HG03520 (cell line): ENCODE data around the gene SEH1L.
"Not testable (repeated sequence)": the region's sequence is repeated elsewhere in the genome, so short reads cannot be mapped to it uniquely, and the experiment has no call there.

ENCODE experiments used
- ATAC-seq: cut with Tn5 transposase; IDR thresholded peaks from one replicate; pipeline ENCODE4 v1.9.1; 2021; ENCODE audit warnings: mild to moderate bottlenecking, moderate library complexity; ENCODE audit not compliant: unreplicated experiment

Gene SEH1L

DNA sequence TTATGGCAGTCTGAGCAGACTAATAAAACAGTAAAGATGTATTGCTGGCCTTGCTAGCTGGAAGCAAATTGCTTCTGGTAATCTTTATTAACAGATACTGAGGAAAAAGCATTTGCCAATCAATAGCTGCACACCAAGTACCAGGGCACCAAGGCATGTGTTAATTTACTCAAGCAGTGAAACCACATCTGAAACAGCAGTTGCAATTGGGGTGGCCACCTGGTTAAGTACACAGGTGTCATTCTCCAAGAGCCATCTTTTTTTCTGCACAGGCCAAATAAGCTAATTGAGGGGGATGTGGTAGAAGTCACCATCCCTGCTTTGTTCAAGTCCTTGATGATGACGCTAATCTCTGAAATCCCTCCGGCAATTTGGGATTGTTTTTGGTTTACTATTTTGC is 8.6 kb upstream of the SEH1L start:
- no peak for ATAC-seq

DNA sequence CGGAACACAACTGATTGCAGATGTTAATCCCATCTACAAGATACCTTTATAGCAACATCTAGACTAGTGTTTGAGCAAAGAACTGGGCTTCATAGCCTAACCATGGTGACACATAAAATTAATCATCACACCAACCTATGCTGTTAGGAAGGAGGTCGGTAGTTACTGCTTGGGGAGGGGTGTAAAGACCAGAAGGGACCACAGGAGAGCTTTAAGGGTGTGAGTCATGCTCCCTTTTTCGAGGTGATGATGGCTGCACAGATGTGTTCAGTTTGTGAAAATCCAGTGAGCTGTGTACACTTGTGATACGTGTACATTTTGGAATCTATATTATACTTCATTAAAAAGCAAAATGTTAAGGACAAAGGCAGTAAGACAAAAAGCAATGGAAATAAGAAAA is 4.6 kb upstream of the SEH1L start:
- ATAC-seq = no peak

DNA sequence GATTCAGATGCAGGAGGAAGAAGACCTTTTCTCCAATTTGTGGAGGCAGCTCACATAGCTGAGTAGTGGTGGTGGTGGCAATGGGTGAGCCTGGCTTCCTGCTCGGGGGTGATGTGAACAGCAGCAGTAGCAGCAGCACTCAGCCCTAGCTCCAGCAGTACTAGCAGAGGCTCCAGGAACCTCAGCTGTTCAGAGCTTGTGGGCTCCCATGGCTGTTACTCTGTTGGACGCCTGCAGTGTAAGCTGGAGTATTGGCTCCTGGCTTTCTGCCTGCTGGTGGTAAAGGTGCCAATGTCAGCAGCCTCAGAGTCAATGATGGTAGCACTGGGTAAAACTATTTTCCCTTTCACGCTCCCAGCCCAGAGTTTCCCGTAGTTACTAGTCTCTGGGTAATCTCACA is 3.1 kb upstream of the SEH1L start:
- no peak for ATAC-seq

DNA sequence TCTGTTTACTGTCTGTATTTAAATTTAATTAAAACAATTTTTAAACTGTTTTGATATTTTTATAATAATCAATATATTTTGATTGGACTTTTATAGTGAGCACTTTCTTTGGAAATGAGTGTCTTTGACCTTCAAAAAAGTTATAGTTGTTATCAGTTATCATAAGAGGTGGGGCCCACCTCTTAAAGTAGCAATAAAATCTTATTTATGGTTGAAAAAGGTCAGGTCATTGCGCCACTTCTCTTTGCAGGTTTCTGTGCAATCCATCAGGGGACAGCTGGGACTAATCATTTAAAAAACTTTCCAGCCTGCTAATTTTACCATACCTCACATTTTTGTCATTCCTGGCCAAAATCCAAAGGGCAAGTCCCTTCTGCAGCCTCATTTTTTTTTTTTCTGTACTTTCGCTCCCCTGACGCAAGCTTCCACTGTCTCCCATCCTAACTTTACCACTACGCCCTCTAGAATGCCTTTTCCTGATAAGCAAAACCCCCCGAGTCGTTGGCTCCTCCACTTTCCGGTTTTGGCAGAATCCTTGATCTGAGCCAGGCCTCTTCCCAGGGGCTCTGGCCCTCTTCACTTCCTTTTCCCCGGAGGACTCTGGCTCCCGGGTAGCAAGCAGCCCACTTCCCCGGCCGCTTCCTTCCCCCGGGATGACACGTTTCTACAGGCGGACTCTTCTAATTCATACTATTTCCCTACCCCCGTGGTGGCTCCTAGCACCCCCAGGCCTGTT is 1.1 kb upstream of the SEH1L start:
- ATAC-seq = peak; percentile 1

DNA sequence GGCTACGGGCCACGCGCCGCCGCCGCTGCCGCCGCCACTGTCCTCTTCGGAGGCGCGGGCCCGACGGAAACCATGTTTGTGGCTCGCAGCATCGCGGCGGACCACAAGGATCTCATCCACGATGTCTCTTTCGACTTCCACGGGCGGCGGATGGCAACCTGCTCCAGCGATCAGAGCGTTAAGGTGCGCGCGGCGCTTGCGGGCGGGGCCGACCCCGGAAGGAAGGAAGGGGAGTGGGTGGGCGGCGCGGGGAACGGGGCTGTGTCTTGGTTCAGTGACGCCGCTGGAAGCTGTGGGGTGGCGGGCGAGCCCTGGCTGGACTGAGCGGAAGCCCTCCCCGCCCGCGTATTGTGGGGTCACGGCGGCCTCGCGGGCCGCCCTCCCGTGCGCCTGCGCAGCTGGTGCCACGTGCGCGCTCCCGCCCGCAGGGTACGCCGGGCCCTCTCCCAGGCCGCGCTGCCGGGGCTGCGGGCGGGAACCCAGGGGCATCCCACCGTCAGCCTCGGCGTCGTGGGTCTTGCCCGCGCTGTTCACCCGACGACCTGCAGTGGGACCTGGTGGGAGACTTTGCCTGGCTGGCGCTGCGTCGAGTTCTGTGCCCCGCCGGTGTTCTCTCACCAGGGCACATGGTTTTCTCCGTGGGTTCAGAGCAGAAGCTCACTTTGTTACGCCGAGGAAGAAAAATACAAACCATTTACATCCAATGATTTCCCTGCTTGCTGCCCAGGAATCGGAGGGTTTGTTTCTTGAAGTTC is 416 bp downstream of the SEH1L start:
- peak; percentile 61 for ATAC-seq

DNA sequence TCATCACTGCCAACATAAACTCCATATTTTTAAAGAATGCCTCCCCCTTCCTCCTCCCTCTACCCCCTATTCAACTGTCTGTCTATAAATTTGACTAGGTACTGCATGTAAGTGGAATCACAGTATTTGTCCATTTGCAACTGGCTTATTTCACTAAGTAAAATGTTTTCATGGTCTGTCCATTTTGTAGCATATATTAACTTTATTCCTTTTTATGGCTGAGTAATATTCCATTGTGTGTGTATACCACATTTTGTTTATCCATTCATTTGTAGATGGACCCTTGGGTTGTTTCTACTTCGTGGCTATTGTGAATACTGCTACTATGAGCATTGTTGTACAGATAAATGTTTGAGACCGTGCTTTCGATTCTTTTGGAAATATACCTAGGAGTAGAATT is 10.7 kb downstream of the SEH1L start:
- ATAC-seq = no peak

DNA sequence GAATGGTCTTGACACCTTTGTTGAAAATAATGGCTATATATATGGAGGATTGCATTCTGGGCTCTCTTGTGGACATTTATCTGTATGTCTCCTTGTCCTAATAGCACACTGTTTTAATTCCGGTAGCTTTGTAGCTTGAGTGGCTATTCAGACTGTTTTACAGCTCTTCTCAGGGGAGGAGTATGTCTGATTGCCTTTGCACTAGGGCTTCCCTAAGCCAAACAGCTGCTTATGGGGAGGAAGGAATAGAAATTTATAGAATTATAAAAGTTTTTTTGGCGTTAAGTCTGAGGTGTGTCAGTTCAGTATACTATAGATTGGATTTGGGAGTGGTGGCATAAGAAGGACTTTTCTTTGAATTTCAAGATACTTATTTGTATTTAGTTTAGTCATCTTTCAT is 12.6 kb downstream of the SEH1L start:
- ATAC-seq = no peak

DNA sequence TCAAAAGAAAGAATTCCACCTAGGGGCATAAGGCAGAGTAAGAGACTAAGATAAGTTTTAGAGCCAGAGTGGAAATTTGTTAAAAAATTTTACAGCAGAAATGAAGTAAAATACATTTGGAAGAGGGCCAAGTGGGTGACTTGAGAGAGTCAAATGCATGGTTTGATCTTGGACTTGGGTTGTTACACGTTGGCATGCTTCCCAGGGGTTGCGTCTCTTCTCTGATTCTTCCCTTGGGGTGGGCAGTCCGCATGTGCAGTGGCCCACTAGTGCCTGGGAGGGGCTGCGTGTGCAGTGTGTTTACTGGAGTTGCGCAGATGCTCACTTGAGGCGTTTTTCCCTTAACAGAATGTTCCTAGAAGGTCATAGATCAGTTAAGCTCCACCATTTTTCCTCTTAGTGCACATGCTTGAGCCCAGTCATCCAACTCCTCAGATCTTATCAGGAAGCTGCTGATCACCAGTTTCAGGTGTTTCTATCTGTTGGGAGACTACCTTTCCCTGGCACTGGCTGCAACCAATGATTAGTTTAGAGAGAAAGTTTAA is 13.1 kb downstream of the SEH1L start:
- ATAC-seq = no peak

DNA sequence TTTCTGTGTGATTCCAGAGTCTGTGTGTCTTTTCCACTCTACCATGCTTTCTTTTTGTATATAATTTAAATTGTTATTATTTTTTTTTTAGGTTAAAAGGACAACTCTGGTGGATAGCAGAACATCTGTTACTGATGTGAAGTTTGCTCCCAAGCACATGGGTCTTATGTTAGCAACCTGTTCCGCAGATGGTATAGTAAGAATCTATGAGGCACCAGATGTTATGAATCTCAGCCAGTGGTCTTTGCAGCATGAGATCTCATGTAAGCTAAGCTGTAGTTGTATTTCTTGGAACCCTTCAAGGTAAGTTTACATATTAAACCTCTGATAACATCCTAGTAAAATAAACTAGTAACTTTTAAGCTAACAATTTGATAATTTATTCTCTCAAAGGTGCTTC is 15.3 kb downstream of the SEH1L start:
- ATAC-seq = no peak

DNA sequence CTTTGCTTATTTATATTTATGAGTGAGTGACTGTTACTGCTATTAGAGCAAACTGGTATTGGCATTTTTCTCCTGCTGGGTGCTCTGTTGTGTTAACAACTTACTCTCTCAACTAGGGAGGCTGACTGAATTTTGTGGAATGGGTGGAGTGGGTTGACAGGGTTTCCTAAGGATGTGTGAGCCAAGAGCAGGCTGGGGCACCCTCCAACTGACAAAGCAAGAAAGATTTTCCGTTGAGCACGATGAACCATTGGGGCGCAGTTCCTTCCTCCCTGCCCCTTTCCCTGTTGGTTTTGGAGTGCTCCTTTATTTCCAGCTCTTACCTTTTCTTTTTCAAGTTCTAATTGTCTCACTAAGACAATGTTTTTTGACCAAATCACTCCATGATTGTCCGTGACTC is 20.3 kb downstream of the SEH1L start:
- no peak for ATAC-seq

DNA sequence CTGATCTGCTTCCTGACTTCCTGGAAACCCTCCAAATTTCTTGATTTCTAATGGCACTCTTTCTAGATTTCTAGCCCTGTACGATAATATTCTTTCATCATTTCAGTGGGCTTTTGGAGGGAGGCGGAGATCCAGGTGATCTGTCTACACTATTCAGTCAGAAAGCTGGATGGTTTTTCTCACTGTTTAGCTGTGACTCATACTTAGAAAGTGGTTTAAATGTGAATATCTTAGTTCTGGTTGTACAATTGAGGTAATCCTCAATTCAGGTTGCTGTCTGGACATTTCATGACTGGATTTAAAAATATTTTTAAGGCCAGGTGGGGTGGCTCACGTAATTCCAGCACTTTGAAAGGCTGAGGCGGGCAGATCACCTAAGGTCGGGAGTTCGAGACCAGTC is 20.8 kb downstream of the SEH1L start:
- no peak for ATAC-seq

DNA sequence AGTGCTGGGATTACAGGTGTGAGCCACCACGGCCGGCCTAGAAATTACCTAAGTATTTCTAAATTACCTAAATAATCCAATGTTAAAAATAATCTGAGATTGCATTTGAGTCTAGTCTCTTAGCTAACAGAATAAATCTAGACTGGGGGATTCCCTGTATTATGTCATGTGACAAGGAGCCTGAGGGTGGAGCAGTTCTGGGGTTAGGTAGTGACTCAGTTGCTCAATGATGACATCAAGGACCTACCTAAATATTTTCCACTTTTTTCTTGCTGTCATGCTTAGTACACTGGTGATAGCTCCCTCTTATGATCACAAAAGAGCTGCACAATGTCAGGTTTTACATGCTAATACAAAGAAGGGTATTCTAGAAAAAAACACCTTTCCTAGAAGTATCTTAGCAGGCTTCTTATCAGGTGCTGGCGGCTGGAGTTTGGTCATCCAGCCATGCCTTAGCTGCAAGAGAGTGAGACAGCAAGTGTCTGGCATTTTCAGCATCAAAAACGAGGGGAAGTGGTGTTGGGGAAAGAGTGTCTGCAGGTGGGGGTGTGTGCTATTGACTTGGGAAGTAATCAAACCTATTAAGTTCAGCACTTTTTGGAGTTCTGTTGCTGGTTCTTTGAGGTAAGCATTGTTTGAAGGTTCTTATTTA is 25.9 kb downstream of the SEH1L start:
- ATAC-seq = no peak

DNA sequence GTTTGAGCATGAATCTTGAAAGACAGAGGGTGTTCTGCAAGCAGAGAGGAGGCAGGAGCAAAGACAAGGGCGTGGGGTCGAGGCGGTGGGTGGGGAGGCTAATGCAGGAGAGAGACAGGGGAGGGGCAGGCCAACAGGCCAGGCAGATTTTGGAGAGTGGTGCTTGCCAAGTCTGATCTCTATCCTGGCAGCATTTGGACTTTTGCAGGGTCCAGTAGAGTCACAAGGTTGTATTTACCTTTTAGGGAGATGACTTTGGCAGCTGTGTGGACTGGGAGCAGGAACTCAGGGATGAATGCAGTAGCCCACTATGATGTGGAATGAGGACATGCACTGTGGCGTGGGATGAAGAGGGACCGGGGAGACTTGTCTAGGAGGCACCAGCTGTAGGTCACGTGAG is 27.7 kb downstream of the SEH1L start:
- ATAC-seq = no peak

DNA sequence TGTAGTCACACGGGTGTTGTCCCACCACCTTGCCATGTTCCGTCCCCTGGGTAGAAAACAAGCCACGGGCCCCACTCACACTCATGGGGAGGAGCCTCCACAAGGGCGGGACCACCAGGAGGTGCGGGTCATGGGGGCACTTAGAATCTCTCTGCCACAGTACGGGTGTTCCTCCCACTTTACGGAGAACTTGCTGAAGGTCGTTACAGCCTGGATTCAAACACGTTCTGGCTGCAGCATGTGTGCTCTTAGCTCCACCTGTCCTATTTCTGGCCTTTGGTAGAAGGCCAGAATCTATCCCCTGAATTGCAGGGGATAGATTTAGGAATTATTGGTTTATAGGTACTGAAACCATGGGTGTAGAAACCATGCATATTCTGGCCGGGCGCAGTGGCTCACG is 28.5 kb downstream of the SEH1L start:
- ATAC-seq = no peak

DNA sequence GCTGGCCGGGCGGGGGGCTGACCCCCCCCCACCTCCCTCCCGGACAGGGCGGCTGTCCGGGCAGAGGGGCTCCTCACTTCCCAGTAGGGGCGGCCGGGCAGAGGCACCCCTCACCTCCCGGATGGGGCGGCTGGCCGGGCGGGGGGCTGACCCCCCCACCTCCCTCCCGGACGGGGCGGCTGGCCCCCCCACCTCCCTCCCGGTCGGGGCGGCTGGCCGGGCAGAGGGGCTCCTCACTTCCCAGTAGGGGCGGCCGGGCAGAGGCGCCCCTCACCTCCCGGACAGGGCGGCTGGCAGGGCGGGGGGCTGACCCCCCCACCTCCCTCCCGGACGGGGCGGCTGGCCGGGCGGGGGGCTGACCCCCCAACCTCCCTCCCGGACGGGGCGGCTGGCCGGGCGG is 32.3 kb downstream of the SEH1L start:
- ATAC-seq = not testable (repeated sequence)

DNA sequence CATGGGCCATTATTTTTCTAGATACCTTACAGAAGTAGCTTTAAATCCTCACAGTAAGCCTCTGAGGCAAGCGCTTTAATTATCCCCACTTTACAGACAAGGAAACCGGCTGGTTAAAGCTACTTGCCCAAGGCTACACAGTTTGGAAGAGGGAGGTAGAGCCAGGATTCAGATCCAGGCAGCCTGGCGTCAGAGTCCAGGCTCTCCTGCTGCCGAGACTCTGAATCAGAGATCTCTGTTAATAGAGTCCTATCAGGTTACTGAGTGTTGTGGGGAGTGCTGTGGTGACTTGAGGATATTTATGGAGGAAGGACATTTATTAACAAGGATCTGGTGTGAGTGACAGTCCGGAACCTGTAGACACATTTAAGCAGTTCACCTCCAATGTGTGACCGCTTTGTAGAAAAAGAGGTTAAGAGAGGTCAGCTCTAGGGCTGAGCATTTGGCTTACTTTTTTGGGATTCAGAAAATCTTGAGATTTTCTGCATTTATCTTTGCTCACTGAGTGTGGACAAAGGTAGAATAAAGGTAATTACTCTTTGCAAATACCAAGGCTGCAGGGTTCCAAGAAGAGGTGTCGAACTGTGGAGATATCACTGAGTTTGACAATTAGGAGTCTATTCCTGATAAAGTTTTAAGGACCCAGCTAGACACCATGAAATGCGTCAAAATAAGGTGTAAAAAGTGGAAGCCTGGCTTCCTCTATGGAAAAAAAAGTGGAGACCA is 41.7 kb downstream of the SEH1L start:
- ATAC-seq = no peak

DNA sequence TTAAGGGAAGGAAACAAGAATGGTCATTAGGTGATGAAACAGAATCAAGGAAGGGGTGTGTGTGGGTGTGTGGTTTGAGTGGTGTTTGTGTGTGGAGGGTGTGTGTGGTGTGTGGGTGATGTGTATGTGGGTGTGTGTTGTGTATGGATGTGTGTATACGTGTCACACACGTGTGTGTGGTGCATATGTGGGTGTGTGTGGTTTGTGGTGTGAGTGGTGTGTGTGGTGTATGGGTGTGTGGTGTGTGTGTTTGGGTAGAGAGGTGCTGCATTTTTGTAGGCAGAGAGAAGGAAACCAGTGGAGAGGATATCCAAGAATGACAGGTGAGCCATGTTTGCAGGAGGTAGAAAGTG is 42.3 kb downstream of the SEH1L start:
- ATAC-seq = no peak

DNA sequence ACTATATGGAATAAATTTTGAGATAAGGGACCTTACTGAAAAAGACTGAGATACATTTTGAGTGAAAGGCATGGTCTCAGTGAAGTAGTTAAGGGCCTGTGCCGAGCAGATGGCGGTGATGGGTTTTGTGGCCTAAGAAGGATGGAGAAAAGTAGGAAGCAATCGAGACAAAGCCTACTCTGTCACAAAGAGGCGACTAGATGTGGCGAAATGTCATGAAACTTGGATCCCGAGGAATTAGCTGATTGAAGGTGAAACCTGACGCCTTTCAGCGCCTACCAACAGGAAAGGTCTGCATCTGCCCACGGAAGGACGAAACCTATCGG is 42.8 kb downstream of the SEH1L start:
- no peak for ATAC-seq

DNA sequence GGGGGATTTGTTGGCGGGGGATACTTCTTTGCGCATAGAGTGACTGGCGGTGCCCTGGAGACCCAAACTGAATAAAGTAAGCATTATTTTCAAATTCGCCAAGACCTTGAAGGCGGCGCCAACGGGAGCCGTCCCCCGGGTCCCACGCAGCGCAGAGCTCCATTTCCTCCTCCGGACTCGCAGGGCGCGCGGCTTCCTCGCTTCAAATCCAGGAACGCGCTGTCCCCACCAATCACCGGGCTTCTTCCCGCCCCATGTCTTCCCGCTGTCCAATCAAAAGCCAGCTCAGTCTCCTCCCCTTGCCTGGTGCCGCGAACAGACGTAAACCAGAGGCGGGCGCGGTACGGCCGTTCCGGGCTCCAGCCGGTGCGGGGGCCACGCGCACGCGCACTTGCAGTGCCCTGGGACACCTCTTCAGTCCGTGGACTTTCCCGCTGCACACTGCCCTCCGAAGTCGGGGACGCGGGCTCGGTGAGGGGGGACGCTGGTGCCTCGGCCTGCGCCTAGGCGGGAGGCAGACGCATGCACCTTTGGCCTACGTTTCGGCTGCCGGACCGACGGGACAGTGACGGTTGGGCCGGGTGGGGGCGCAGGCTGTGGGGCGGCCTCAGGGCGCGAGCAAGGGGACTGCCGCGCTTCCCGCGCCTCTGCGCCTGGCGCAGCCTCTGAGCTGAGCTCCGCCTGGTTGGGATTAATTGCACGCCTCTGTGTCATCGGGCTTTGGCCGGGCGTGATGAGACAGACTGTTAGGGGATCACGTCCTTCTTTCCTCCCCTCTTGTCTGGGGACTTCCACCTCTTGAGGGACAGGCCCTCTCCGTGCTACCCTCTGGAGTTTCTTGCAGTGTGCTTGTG is 43.4 kb downstream of the SEH1L start, which contains the start of gene CEP192:
Gene CEP192, plus strand, starts transcription at position 396 of the 854 bp plus-strand sequence. CDS start 8,063 bp downstream, outside the sequence.
- ATAC-seq = peak; percentile 83

DNA sequence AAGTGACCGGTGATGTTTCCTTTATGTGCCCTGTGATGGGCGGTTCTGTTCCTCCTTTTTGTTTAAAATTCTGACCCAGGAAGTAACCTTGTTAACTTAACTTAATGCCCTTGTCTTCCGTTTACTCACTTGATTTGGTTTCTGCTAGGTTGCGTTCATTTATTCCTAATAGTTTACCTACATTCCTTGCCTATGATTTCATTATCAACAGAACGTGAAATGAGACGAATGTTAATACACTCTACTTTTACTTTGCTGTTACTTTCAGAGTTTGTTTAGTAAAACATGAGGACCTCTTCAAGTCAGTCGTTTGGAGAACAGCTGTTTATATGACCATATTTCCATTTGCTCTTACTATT is 44.0 kb downstream of the SEH1L start:
- ATAC-seq = no peak
